NCI-H1417 treated with DMSO at 0.1 percent for 48 hours (cell line): ENCODE measurements around the gene DTWD1.
A peak's percentile ranks its signal among the peaks of the same experiment; 100 is the strongest.
"Not testable (repeated sequence)": the region's sequence is repeated elsewhere in the genome, so short reads cannot be mapped to it uniquely, and the experiment has no call there.

Source experiments
- DNase-seq: peaks from one replicate; lab custom pipeline; 2025; lab: John Stamatoyannopoulos, UW

DTWD1 gene

DNA sequence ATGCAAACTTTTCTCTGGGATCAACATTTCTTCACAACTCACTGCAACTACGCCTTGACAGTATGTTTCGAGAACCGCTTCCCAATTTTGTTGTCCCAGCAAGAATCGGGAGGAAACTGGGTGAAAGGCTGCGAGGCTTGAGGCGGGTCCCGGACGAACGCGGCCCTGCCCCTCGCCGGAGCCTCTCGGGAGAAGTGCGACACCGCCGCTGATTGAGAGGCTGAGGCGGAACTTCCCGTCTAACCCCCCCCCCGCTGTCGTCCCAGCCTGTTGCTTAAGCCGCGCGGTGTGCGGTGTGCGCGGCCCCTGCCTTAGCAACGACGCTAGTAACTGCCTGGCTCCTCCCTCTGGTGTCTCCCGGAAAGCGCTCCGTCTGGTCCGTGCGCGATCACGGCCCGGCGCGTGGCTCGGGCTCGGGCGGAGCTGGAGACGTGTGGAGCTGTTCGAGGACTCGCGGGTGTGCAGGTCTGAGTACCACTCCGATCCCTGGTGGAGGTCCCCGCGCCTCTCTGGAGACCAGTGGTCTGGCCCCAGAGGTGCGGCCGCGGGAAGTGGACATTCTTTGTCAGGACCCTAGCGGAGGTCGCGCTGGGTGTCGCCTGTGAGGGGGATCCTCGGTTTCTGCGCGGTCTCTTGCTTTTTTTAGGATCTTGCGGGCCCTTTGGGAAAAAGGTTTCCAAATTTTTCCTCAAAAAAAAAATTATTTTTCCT lies at the start of gene DTWD1, which contains the start of gene FAM227B:
Gene DTWD1, plus strand, starts transcription at position 391 of the 711 bp plus-strand sequence. CDS start 4,120 bp downstream, outside the sequence.
Gene FAM227B, minus strand, starts transcription at position 161 of the 711 bp plus-strand sequence. CDS start 5,647 bp downstream, outside the sequence.
- DNase-seq: peak; percentile 38

DNA sequence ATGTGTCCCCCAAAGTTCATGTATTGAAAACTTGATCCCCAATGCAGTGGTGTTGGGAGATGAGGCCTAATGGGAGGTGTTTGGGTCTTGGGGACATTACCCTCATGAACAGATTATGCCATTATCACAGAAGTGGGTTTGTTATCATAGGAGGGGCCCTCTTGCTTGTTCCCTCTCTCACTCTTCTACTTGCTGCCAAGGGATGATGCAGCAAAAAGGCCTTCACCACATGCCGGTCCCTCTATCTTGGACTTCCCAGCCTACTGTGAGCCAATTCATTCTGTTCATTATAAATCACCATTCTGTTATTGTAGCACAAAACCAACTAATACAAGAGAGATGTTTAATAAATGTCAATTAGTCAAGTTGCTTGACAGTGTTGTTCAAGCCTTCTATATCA lies 47.4 kb upstream of the DTWD1 start:
- no peak for DNase-seq

DNA sequence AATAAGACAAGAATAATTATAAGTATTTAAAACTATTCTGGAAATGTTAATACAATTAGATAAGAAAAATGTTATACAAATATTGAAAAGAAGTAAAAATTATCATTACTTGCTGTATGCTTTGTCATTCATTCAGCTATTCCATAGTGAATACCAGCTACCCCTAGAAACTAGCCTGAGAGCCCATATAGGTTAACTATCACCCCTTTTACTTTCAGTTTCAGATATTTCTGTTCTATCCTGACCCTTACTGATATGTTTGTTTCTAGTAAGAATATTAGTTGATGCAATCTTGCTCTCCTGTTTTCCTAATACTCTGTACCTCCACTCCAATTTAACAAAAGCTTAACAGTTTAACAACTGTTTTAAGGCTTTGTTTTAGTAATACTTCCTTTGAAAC lies 31.8 kb upstream of the DTWD1 start:
- DNase-seq: no peak

DNA sequence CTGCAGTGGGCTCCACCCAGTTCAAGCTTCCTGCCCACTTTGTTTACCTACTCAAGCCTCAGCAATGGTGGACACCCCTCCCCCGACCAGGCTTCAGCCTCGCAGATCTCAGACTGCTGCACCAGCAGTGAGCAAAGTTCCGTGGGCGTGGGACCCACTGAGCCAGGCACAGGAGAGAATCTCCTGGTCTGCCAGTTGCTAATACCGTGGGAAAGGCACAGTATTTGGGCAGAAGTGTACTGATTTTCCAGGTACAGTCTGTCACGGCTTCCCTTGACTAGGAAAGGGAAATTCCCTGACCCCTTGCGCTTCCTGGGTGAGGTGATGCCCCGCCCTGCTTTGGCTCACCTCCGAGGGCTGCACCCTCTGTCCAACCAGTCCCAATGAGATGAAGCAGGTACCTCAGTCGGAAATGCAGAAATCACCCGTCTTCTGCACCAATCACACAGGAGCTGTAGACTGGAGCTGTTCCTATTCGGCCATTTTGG lies 28.0 kb upstream of the DTWD1 start:
- DNase-seq: not testable (repeated sequence)

- DNase-seq: no peak
Measured at GRCh38 chr15:49604625-49605409, 16.0 kb upstream of the DTWD1 start.

GRCh38 chr15:49605588-49605987 lies 15.3 kb upstream of the DTWD1 start:
- no peak for DNase-seq

- no peak for DNase-seq
Measured at GRCh38 chr15:49606594-49606993, 14.3 kb upstream of the DTWD1 start.

GRCh38 chr15:49610157-49610918 lies 10.5 kb upstream of the DTWD1 start:
- DNase-seq: no peak

- not testable (repeated sequence) for DNase-seq
Measured at GRCh38 chr15:49612240-49612639, 8.6 kb upstream of the DTWD1 start.

DNA sequence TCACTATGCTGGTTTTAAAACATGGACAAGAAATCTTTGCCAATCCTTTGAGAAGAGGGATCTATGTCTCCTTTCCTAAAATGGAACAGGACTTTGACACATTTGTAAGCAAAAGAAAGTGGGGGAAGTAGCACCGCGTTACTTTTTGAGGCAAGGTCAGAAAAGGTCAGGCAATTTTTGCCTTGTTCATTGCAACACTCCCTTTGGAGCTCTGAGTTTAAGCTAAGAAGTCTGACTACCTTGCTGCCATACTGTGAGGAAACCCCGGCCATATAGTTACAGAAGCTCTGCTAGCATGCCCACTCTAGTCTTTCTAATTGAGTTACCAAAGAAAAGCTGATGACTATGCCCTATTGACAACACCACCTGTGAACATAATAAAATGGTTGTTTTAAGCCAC lies 1.6 kb upstream of the DTWD1 start:
- no peak for DNase-seq

GRCh38 chr15:49620199-49620598 lies 649 bp upstream of the DTWD1 start:
- DNase-seq: no peak

- no peak for DNase-seq
Measured at GRCh38 chr15:49621401-49621811, 558 bp downstream of the DTWD1 start.

GRCh38 chr15:49621887-49622286 lies 1.0 kb downstream of the DTWD1 start:
- no peak for DNase-seq

GRCh38 chr15:49622561-49622960 lies 1.7 kb downstream of the DTWD1 start:
- no peak for DNase-seq

DNA sequence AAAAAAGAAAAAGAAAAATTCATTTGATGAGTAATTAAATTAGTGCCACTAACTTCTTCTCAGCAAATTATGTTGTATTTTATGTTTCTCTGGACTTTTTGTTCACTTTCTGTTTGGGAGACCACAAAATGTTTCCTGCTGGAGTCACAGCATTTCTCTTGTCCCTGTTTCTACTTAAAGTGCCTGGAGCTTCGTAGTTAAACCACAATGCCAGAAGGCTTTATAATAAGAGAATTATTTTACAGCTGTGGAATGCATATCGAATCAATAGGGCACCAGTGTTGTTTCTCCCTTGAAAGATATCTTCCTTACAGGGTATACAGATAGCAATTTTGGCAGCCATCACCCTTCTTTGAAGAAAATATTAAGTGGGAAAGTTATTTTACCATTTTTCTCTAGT lies 3.2 kb downstream of the DTWD1 start:
- DNase-seq: no peak

DNA sequence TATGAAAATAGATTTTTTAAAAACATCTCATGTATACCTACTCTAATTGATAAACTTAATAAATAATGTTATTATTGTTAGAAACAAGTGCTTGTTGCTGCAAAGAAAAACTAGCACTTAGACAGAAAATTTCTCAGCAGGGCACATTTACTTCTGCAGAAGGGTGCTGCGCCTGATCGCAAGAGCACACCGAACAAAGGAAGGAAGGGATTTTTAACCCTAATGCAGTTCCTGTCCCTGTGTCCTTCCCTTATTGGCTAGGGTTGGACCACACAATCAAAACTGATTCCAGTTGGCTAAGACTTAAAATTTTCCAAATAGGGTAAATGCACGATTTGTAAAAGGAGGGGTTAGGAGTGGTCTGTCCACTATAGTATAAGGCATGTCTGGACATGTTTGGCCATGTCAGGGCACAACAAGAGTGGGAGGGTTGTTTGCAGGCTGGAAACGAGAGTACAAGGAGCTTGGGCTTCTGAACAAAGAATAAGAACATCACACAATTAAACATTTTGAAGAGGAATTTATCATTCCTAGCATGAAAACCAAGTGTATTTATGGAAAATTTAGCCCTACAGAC lies 4.7 kb downstream of the DTWD1 start:
- no peak for DNase-seq

GRCh38 chr15:49627407-49627877 lies 6.6 kb downstream of the DTWD1 start:
- no peak for DNase-seq

DNA sequence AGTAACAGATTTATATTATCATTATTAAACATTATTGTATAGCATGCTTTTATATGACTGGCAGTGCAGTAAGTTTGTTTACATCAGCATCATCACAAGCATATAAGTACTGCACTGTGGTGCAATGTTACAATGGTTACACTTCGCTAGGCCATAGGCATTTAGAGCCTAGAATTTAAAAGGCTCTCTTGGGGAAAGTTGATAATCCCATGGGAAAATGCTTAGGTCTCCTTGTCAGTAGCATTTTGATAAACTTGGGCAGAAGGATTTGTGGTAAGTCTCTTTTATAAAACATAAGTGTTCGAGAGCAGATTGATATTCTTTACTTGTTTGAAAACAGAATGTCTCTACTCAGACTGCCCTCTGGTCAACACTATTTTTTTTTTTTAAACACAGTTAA lies 7.5 kb downstream of the DTWD1 start:
- no peak for DNase-seq

- no peak for DNase-seq
Measured at GRCh38 chr15:49637857-49638256, 17.0 kb downstream of the DTWD1 start.

GRCh38 chr15:49644364-49644794 lies 23.5 kb downstream of the DTWD1 start:
- no peak for DNase-seq

GRCh38 chr15:49645277-49645676 lies 24.4 kb downstream of the DTWD1 start:
- DNase-seq: no peak

DNA sequence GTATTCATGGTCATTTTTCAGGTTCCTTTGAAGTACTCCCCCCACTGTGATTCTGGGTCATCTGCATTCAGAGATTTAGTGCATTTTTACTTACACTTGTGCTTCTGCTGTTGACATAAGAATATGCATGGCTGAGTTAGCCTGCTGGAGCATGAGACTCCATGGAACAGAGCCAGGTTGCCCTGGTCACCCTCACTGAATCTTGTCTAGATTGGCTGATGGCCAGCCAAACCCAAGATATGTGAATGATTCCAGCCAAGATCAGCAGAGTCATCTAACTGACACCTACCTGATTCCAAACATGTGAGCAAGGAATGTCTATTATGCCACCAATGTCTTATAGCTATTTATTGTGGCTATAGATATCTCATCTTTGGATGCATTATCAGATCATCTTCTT lies 25.1 kb downstream of the DTWD1 start:
- DNase-seq: no peak
